ENCODE measurements around the gene STAT5A.
A peak's percentile ranks its signal among the peaks of the same experiment; 100 is the strongest.

The STAT5A gene

GRCh38 chr17:42270170-42270535 is 18.1 kb upstream of the STAT5A start:
- no peak for DNase-seq

- DNase-seq, result no peak
Measured at GRCh38 chr17:42270596-42270995, 17.7 kb upstream of the STAT5A start.

GRCh38 chr17:42271006-42271778 is 17.1 kb upstream of the STAT5A start:
- no peak for DNase-seq

GRCh38 chr17:42271779-42272035 is 16.6 kb upstream of the STAT5A start:
- no peak for DNase-seq

GRCh38 chr17:42272162-42272907 is 16.0 kb upstream of the STAT5A start:
- DNase-seq, result no peak

GRCh38 chr17:42273474-42274252 is 14.6 kb upstream of the STAT5A start:
- no peak for DNase-seq

GRCh38 chr17:42274253-42274542 is 14.1 kb upstream of the STAT5A start:
- DNase-seq, result no peak

- no peak for DNase-seq
Measured at GRCh38 chr17:42274812-42275526, 13.3 kb upstream of the STAT5A start.

GRCh38 chr17:42275527-42276358 is 12.6 kb upstream of the STAT5A start:
- peak; percentile 44 to 64 for DNase-seq

GRCh38 chr17:42276359-42276608 is 12.0 kb upstream of the STAT5A start, which contains the start of gene STAT5B:
TSS of gene STAT5B (minus strand) at chr17:42276391. CDS start at chr17:42232127, 44,264 bp downstream.
- DNase-seq, result peak; percentile 54 to 70

- peak in 1 of 2 experiments; percentile 34 for DNase-seq
Measured at GRCh38 chr17:42276609-42277341, 11.5 kb upstream of the STAT5A start.

- DNase-seq, result no peak
Measured at GRCh38 chr17:42277342-42277712, 11.0 kb upstream of the STAT5A start.

GRCh38 chr17:42279776-42280630 is 8.3 kb upstream of the STAT5A start:
- peak in 1 of 2 experiments; percentile 0 for DNase-seq

- DNase-seq, result peak in 1 of 2 experiments; percentile 0
Measured at GRCh38 chr17:42281571-42282096, 6.7 kb upstream of the STAT5A start.

- DNase-seq, result no peak
Measured at GRCh38 chr17:42282478-42283080, 5.7 kb upstream of the STAT5A start.

GRCh38 chr17:42283241-42284023 is 4.9 kb upstream of the STAT5A start:
- DNase-seq, result no peak

GRCh38 chr17:42284024-42284369 is 4.3 kb upstream of the STAT5A start:
- DNase-seq, result no peak

GRCh38 chr17:42284566-42284965 is 3.7 kb upstream of the STAT5A start:
- no peak for DNase-seq

GRCh38 chr17:42285346-42286050 is 2.8 kb upstream of the STAT5A start:
- DNase-seq, result no peak
